D721Med (cell line): ENCODE measurements around the gene P2RY8.
"Not testable (repeated sequence)": the region's sequence is repeated elsewhere in the genome, so short reads cannot be mapped to it uniquely, and the experiment has no call there.

ENCODE experiments used
- DNase-seq: peaks from one replicate; pipeline ENCODE4 v3.0.0; 2011; ENCODE audit warnings: low spot score; ENCODE audit not compliant: insufficient read length
- FAIRE-seq: peaks from 2 replicates; lab custom pipeline; 2011; peaks lifted over from hg19 to GRCh38; lab: Jason Lieb, UNC
- TF ChIP-seq, protein P1 (sequence below): IDR thresholded peaks from 2 replicates; pipeline ENCODE4 v1.5.1; 2012; ENCODE audit warnings: mild to moderate bottlenecking, control low read depth; ENCODE audit not compliant: insufficient read depth; ENCODE audit errors: missing control alignments

Gene P2RY8

DNA sequence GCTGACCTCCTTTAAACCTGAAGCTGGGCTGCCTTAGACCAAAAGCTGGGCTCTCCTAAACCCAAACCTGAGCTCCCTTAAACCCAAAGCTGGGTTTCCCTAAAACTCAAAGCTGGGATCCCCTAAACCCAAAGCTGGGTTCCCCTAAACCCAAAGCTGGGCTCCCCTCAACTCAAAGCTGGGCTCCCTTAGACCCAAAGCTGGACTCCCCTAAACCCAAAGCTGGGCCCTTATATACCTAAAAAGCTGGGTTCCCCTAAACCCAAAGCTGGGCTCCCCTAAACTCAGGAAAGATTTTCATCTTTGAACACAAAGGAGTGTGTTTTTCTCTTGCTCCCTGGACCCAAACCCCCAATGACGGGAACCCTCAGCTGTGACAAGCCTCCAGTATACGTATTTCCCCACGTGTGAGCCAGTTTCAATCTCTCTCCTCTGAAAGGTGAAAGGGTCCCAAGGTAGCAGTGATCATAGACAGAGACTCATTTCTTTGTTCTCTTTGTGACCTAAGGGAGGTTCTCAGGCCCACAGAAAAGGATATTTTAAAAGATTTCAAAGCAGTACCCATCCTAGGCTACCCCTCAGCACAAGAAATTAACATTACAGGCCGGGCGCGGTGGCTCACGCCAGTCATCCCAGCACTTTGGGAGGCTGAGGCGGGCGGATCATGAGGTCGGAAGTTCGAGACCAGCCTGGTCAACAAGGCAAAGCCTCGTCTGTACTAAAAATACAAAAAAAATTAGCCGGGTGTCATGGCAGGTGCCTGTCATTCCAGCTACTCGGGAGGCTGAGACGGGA is 52.9 kb downstream of the P2RY8 start:
- DNase-seq, result no peak
- FAIRE-seq, result no peak
- TF ChIP-seq, protein P1, sequence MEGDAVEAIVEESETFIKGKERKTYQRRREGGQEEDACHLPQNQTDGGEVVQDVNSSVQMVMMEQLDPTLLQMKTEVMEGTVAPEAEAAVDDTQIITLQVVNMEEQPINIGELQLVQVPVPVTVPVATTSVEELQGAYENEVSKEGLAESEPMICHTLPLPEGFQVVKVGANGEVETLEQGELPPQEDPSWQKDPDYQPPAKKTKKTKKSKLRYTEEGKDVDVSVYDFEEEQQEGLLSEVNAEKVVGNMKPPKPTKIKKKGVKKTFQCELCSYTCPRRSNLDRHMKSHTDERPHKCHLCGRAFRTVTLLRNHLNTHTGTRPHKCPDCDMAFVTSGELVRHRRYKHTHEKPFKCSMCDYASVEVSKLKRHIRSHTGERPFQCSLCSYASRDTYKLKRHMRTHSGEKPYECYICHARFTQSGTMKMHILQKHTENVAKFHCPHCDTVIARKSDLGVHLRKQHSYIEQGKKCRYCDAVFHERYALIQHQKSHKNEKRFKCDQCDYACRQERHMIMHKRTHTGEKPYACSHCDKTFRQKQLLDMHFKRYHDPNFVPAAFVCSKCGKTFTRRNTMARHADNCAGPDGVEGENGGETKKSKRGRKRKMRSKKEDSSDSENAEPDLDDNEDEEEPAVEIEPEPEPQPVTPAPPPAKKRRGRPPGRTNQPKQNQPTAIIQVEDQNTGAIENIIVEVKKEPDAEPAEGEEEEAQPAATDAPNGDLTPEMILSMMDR, result no peak

DNA sequence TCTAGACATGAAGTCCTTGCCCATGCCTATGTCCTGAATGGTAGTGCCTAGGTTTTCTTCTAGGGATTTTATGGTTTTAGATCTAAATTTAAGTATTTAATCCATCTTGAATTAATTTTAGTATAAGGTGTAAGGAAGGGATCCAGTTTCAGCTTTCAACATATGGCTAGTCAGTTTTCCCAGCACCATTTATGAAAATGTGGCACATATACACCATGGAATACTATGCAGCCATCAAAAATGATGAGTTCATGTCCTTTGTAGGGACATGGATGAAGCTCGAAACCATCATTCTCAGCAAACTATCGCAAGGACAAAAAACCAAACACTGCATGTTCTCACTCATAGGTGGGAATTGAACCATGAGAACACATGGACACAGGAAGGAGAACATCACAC is 54.5 kb downstream of the P2RY8 start:
- FAIRE-seq, DNase-seq: not testable (repeated sequence)

DNA sequence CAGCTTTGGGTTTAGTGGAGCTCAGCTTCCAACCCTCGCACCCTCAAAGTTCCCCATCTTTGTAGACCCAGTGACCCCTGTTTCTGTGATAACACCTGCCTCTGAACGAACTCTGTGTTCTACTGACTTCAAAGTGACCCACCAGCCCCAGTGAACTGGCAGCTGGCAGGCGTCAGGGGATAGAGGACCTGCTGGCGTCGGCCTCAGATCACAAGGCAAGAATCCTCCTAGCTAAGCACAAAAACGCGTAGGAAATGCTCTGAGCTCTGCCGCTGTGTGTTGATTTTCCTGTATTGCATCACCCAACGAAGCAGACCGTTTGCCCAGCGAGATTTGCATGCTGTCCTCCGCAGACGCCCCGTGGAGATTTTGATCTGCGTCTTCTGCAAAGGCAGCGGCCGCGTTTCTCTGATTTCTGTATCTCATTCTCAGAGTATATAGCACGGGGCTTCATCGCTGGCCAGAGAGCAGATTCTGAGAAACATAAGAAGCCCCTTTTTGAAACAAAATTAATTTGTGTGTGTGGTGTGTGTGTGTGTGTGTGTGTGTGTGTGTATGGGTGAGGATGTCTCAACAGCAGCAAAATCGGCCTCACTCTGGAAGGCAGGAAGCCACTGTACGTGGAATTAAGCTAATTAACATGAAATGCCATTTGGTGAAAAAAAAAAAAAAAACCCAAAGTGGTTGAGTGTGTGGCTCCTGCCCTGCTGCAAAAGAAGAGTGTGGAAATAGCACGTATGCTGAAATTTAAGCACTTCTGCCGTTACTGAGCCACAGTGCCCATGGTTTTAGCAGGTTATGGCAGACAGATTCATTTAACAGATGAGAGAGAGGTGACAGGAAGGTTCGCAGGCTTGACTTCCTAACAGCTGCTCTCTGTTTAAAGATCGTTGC is 55.1 kb downstream of the P2RY8 start:
- DNase-seq, result no peak
- FAIRE-seq, result no peak

DNA sequence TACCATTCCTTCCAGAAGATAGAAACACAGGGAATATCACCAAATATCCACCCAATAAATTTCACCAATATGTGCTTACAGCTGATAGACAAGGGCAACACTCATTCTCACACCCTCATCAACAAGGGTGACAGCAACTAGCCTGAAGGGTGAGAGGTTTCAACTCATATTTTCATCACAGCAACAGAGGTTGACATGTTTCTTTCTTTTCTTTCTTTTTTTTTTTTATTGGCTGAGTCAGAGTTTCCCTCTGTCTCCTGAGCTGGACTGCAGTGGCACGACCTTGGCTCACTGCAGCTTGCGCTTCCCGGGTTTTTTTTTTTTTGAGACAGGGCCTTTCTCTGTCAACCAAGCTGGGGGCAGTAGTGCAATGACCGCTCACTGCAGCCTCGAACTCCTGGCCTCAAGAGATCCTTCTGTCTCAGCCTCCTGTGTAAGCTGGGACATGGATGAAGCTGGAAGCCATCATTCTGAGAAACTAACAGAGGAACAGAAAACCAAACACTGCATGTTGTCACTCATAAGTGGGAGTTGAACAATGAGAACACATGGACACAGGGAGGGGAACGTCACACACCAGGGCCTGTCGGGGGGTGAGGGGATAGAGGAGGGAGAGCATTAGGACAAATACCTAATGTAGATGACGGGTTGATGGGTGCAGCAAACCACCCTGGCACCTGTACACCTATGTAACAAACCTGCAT is 56.8 kb downstream of the P2RY8 start:
- FAIRE-seq (no peak), DNase-seq (no peak)
- TF ChIP-seq, protein P1, result no peak

More for the DNA sequence above, 55.1 kb downstream of the P2RY8 start:
- TF ChIP-seq, protein P1, result no peak

DNA sequence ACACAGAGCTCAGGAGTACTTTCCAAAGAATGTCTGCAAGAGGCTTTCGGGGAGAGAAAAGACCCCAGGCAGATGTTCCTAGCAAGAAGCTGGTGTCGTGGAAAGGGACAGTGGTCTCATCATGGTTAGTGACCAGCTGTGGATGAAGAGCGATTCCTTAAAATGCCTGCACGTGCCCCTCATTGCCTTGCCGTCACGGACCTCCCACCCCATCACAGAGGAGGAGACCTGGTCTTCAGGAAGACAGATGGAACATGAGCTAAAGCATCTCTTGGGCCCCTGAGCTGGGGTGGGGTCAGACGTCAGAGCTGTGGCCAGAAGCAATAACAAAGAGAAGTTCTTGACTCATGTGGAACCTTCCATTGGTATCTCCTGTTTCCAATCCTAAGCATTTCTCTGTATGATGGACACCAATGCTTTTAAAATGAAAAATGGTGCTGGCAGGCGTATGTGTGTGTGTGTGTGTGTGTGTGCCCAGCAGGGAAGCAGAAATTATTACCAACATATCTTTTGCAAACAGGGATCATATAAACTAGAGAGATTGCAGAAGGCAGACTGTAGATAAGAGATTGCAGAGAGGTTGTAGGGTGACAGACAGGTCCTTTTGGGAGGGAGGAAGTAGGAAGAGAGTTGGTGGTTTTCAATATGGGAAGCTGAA is 59.1 kb downstream of the P2RY8 start:
- no peak for DNase-seq
- TF ChIP-seq, protein P1, result no peak
- FAIRE-seq, result no peak

DNA sequence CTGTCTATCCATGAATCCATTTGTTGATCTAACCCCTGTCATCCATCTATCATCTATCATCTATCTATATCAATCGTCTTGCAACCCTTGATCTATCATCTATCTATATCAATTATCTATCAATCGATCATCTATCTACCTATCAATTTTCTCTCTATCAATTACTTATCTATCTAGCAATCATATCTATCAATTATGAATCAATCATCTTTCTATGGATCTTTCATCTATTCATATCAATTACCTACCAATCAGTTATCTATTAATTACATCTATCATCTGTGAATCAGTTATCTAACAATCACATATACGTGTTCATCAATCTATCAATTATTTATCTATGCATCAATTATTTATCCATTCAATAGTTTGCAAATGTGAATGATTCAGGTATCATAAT is 59.8 kb downstream of the P2RY8 start:
- no peak for FAIRE-seq
- DNase-seq, result no peak
- TF ChIP-seq, protein P1, result no peak

DNA sequence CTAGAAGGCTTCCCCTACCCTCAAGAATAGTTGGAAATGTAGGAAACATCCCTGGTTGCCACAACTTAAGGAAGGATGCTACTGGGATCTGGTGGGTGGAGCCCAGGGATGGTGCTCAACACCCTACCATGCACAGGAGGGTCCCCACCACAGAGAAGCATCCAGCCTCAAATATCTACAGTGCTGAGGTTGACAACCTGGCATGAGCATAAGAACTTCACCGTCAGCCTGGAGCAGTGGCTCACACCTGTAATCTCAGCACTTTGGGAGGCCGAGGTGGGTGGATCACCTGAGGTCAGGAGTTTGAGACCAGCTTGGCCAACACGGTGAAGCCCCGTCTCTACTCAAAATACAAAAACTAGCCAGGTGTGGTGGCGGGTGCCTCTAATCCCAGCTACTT is 60.3 kb downstream of the P2RY8 start:
- FAIRE-seq, result no peak
- TF ChIP-seq, protein P1, result no peak
- no peak for DNase-seq
